Stimulated activated CD4-positive, alpha-beta T cell treated with anti-CD3 and anti-CD28 coated beads, Interleukin-2, amount 100 ng/mL, for 4 hours (primary cell): Measurements from ENCODE around the gene VWA8.
"Not testable (repeated sequence)": the region's sequence is repeated elsewhere in the genome, so short reads cannot be mapped to it uniquely, and the experiment has no call there.

ENCODE experiments used
- DNase-seq: peaks from one replicate; pipeline ENCODE4 v3.0.0-alpha.2; 2020; ENCODE audit warnings: low read depth

Gene VWA8

DNA sequence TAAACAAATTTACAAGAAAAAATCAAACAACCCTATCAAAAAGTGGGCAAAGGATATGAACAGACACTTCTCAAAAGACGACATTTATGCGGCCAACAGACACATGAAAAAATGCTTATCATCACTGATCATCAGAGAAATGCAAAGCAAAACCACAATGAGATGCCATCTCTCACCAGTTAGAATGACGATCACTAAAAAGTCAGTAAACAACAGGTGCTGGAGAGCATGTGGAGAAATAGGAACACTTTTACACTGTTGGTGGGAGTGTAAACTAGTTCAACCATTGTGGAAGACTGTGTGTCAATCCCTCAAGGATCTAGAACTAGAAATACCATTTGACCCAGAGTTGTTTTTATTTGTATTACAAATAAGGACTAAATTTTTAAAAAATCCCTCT lies 215.4 kb downstream of the VWA8 start:
- DNase-seq, result not testable (repeated sequence)

- no peak for DNase-seq
Measured at GRCh38 chr13:41742917-41743552, 217.9 kb downstream of the VWA8 start.

DNA sequence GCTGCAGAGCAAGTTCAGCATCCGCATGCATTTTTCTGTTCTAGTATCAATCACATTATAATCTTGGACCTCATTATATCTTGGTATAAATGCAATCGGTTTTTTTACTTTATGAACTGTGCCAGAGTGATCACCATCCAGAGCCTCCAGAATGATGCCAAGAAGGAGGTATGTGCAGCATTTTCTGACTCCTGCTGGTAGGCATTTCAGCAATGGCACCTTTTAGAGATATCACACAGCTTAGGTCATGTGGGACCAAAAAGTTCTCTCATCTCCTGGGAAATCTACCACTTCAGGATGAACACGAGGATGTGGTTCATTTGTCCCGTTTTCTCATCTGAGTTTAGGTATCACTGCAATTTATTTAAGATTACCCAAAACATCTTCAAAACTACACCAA lies 220.4 kb downstream of the VWA8 start:
- DNase-seq, result no peak

GRCh38 chr13:41722684-41723535 lies 238.0 kb downstream of the VWA8 start:
- no peak for DNase-seq

GRCh38 chr13:41720839-41721561 lies 239.9 kb downstream of the VWA8 start:
- DNase-seq, result no peak

- no peak for DNase-seq
Measured at GRCh38 chr13:41716236-41716635, 244.7 kb downstream of the VWA8 start.

DNA sequence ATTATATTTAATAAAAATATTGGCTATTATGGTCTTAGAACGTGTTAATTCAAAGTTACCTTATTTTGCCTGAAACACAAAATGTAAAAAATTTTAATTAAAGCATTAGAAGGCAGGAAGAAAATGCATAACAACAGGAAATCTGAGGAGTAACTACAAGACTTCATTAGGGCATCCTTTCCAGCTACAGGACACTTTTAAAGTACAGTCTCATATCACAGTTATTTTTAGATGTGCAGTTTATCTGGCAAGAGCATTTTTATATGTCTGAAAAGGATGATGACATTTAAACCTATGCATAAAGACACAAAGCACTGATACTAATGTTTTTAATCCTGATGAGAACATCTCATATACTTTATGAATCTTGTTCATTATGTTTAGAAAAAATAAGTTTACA lies 247.5 kb downstream of the VWA8 start:
- no peak for DNase-seq

DNA sequence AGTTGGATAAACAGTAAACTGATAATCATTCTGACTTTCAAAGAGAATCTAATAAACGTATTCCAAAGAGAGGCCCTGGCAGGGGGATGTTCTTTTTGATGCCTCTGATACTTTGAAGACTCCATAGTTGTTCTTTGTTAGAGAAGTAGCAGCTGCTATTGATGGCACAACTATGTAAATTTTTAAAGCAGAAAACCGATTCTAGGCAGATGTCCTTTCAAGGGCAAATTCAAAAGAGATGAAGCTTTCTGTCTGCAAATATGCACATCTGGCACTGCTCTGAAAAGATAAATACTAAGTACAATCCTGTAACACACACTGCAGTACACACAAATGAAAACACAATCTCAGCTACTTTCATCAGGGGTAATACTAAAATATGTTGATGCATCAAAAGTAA lies 250.1 kb downstream of the VWA8 start:
- DNase-seq, result no peak

- DNase-seq, result no peak
Measured at GRCh38 chr13:41709511-41709910, 251.4 kb downstream of the VWA8 start.

DNA sequence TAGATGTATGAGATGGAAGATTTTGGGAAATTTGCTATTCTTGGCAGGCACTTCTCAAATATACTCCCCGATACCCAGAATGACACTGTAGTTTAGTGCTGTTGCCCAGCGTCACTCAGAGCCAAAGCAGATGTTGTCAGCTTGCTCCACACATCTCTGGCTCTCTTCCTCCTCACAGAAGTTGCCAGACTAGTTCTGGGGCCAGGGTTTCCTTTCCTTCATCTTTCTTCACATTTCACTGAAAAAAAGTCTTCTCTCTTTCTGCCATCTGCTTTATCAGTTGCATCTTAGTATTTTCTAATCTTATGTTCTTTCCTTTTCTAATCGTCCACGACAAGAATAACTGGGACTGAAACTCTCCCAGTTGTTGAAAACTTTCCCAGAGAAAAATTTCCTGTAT lies 252.2 kb downstream of the VWA8 start:
- no peak for DNase-seq

DNA sequence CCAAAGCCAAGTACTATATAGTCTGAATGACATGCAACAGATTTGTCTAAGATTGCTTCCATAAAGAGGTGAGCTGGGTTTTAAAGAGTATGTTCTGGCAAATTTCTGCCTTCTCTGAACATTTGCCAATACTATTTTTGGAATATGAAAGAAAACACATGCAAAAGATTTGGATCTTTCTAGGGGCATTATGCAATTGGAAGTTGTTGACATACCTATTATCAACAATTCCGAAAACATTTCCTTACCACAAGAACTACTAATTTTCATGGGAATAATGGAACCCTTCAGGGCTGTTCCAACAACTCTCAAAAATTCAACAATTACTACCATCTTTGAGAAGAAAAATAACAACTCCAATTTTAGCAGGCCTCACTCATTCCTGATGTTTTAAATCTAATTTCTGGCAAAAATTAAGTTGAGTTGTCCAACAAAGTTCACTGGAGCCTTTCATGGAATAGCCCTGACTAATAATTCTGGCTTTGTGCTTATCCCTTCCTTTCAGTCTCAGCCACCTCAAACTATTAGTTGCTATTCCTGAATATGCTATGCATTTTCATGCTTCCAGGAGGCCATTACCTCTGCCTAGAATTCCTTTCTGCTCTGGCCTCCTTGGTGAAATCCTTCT lies 253.6 kb downstream of the VWA8 start:
- no peak for DNase-seq

DNA sequence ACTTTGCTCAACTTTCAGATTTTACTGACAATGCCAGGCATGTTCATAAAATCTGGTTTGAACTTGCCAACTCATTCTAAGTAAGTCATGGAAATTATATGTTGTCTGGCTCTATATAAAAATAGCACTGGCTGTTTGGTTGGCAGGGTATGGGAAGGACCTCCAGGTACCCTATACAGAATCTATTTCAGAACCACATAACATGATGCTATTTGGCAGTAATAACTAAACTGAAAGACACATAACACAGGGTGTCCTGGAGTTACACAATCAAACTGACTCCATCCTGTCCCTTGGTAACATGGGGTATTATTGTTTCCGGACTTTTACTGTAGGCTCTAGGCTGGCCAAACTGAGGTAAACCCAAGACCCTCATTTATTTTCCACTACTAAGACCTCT lies 254.8 kb downstream of the VWA8 start:
- no peak for DNase-seq

DNA sequence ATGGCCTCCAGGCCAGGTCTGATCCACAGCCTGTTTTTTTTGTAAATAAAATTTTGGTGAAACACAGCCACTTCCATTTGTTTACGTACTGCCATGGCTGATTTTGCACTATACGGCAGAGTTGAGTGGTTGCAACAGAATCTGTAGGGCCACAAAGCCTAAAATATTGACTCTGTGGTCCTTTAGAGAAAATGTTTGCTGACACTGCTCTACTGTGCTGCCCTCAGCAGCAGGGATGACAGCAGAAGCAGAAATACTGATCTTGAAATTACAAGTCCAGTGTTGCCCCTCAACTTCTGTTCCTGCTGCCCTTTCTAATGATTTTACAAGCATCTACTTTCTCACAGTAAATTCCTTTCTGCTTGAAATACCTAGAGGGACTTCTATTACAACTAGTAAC lies 258.4 kb downstream of the VWA8 start:
- no peak for DNase-seq

DNA sequence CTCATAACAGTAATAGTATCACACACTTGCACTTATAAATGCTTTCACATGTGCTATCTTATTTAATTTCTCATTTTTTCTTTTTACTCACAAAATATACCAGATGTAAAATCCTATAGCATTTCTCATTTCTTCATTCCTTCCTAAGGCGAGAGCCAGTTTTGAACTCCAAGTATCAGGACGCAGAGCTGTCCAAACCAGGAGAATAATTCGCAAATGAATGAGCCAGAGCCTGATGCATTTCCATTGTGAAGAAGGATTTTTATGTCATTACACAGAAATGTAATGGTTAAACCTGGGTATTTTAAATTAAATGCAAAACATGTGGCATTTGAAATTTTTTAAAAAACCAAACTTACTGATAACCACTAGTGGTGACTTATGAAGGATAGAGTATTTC lies 259.2 kb downstream of the VWA8 start:
- no peak for DNase-seq

DNA sequence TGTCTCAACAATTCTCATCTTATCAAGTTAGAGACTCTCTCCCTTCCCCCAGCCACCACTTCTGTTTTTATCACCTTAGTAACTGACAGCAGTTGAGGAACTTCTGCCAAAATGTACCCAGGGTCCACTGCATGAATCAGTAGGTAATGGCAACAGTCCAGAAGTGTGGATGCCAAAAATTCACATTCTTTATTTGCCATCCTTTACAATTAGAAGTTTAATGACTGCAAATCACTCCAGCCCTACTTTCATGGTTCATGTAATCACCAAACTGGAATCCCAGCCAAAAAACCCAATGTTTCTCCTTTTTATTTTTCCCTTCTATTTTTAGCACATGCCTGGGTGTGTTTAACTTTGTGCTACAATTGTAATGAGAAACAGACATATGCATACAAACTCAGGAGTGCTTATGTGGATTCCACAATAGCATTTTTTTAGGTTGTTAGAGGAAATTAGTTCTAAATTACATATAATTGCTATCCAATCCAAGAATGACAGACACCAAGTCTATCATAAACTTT lies 260.1 kb downstream of the VWA8 start:
- no peak for DNase-seq

- DNase-seq, result no peak
Measured at GRCh38 chr13:41699759-41700158, 261.1 kb downstream of the VWA8 start.

DNA sequence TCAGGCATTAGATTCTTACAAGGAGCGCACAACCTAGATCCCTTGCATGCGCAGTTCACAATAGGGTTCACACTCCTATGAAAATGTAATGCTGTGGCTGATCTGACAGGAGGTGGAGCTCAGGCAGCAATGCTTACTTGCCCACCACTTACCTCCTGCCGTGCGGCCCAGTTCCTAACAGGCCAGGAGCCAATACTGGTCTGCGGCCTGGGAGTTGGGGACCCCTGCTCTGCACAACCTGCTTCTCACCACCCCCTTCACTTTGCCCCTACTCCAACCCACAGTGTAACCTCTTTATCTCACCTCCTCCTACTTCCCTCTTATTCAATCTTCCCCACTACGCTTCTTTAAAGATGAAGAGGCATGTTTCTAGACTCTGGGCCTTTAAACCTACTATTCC lies 263.3 kb downstream of the VWA8 start:
- DNase-seq, result no peak

DNA sequence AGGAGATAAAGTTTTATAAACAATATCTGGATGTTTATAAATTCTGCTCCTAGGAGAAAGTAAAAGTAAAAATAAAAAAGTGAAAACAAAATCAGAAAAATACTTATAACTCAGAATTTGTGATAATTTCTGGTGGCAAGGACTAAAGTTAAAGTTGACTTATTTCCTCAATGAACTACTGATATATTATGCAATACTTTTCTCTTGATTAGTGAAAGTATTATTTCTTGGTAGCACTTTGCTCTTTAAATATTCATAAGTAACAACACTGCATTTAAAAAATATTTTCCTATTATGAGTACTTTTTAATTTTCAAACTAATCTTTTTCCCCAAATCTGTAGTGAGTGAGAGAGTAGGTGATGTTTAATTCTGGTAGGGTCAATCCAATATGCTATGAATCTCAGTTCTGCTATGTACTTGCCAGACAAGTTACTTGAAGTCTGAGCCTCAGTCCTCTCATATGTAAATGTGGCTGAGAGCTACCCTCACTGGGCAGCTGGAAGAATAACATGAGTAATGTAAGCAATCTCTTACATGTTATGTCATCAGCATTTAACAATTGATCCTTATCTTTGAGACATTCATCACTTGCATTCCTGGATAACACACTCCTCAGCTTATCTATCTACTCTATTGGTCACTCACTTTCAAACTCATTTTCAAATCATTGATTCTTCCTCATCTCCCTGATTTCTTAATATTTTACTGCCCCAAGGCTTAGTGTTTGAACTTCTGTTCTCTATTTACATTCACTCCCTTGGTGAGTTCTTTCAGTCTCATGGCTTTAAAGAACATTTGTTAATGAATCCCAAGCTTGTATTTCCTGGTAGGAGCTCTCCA lies 264.5 kb downstream of the VWA8 start:
- no peak for DNase-seq

GRCh38 chr13:41694545-41695301 lies 266.2 kb downstream of the VWA8 start:
- no peak for DNase-seq

DNA sequence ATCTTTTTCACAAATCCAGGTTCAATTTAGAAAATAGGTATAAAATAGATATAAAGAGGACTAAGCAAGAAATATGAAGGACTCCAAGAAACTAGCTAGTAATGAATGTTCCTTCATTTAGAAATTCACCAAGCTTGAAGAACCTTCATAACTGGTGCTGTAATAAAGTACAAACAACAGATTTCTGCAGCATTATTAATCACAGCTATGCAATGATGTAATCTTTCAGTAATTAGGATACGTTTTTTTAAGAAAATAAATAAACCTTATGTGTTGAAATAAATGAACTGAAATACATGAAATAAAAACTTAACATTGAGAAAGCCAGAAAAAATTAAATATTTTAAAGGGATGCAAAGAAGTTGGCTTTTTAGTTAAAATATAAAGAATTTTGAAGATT lies 267.5 kb downstream of the VWA8 start:
- no peak for DNase-seq

DNA sequence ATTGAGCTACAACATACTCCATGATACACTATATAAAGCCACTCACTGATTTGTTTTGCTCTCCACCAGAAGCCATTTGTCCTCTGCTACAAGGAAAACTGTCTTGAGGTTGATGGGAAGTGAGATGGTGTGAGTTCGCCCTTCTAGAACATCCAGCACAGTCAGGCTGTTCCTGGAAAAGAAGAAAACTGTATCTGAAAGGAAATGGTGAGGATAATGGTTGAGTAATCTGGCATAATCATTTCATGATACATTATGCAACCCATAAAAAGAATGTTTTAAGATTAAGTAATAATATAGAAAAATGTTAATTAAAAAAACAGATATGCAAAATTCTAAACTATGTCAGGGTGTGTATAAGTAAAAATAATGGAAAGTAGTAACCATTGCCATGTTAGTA lies 269.6 kb downstream of the VWA8 start:
- no peak for DNase-seq
